Stimulated activated CD4-positive, alpha-beta T cell treated with anti-CD3 and anti-CD28 coated beads, Interleukin-15, amount 100 ng/mL, for 1 hour (primary cell): Measurements from ENCODE around the gene GSTA5.
"Not testable (repeated sequence)": the region's sequence is repeated elsewhere in the genome, so short reads cannot be mapped to it uniquely, and the experiment has no call there.

ENCODE experiments used
- DNase-seq, 2 donors: peaks; one replicate each; pipeline ENCODE4 v3.0.0-alpha.2; 2020; ENCODE audit warnings: low read depth in 1 of 2, low spot score in 1 of 2

The GSTA5 gene

GRCh38 chr6:52794366-52794765, 46.2 kb downstream of the GSTA5 start:
- not testable (repeated sequence) for DNase-seq

GRCh38 chr6:52790861-52791260, 49.8 kb downstream of the GSTA5 start:
- no peak for DNase-seq

GRCh38 chr6:52789658-52790057, 51.0 kb downstream of the GSTA5 start:
- DNase-seq: not testable (repeated sequence)

- no peak for DNase-seq
Observed at GRCh38 chr6:52788478-52788877, 52.1 kb downstream of the GSTA5 start.

DNA sequence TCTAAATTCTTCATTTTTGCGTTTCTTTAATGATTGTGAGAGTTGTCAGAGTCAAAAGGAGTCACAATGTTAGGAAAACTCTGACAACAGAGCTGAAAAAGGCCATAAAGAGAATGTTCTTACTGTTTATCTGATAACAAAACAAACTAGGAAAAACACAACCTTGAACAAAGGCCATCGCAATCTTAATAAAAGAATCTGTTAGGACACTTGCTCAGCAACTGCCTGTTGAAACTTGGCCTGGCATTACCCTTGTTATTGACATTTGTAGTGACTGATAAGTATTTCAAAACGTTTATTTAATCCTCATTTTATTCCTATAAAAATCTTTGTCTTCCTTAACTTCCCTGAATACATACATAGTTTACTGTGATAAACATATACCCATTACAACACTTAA, 52.7 kb downstream of the GSTA5 start:
- DNase-seq: no peak

GRCh38 chr6:52786249-52786956, 54.2 kb downstream of the GSTA5 start:
- DNase-seq: no peak

- not testable (repeated sequence) for DNase-seq
Observed at GRCh38 chr6:52782696-52783274, 57.8 kb downstream of the GSTA5 start.

DNA sequence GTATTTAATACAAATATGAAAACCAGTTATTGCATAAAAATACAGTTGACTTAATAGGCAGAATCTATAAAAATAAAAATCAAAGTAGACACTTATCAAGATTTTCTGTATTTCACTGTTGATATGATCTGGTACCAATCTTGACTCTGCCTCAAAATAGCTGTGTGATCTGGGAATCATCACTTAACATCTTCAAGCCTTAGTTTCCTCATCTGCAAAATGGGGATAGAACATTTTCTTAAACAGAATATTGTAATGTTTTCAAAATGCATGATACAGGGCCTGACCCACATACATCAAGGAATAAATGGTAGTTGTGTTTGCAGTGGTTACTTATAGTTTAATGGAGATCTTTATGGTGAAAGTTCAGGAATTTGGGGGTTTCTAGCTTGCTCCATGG, 58.4 kb downstream of the GSTA5 start:
- not testable (repeated sequence) for DNase-seq
